Activated CD4-positive, alpha-beta T cell treated with anti-CD3 and anti-CD28 coated beads, Interleukin-2, amount 50 U/mL, for 1 hour (primary cell): ENCODE data around the gene MUC12.
"Not testable (repeated sequence)": the region's sequence is repeated elsewhere in the genome, so short reads cannot be mapped to it uniquely, and the experiment has no call there.

Experiments
- DNase-seq: peaks from one replicate; pipeline ENCODE4 v3.0.0-alpha.2; 2020

Gene MUC12, protein sequence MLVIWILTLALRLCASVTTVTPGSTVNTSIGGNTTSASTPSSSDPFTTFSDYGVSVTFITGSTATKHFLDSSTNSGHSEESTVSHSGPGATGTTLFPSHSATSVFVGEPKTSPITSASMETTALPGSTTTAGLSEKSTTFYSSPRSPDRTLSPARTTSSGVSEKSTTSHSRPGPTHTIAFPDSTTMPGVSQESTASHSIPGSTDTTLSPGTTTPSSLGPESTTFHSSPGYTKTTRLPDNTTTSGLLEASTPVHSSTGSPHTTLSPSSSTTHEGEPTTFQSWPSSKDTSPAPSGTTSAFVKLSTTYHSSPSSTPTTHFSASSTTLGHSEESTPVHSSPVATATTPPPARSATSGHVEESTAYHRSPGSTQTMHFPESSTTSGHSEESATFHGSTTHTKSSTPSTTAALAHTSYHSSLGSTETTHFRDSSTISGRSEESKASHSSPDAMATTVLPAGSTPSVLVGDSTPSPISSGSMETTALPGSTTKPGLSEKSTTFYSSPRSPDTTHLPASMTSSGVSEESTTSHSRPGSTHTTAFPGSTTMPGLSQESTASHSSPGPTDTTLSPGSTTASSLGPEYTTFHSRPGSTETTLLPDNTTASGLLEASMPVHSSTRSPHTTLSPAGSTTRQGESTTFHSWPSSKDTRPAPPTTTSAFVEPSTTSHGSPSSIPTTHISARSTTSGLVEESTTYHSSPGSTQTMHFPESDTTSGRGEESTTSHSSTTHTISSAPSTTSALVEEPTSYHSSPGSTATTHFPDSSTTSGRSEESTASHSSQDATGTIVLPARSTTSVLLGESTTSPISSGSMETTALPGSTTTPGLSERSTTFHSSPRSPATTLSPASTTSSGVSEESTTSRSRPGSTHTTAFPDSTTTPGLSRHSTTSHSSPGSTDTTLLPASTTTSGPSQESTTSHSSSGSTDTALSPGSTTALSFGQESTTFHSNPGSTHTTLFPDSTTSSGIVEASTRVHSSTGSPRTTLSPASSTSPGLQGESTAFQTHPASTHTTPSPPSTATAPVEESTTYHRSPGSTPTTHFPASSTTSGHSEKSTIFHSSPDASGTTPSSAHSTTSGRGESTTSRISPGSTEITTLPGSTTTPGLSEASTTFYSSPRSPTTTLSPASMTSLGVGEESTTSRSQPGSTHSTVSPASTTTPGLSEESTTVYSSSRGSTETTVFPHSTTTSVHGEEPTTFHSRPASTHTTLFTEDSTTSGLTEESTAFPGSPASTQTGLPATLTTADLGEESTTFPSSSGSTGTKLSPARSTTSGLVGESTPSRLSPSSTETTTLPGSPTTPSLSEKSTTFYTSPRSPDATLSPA (N-terminal part only)

DNA sequence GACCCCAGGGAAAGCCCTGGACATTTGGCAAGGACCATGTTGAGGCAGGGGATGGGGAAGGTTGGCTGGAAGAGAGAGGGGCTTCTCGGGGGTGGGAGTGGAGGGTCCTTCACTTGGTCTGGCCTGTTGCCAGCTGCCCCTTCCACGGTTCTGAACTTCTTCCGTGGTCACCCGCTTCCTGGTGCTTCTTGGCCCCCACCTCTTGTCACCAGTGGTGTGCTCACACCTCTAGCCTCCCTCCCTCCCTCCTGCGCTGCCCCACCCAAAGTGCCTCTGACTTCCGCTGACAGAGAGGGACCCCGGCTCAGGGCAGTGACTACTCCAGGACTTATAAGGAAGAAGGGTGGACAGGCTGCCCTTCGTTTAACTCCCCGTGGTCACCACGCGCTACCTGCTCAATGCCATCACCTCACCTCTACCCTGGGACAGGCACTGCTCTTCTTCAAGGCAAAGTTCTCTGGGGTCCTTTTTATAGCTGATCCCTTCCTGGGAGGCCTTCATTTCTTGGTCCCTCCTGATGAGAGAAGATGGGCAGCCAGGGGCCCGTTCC lies at the start of gene MUC12:
TSS of gene MUC12 (plus strand) at position 500 of the 550 bp plus-strand sequence. CDS start 58 bp downstream, outside the sequence.
- no peak for DNase-seq

DNA sequence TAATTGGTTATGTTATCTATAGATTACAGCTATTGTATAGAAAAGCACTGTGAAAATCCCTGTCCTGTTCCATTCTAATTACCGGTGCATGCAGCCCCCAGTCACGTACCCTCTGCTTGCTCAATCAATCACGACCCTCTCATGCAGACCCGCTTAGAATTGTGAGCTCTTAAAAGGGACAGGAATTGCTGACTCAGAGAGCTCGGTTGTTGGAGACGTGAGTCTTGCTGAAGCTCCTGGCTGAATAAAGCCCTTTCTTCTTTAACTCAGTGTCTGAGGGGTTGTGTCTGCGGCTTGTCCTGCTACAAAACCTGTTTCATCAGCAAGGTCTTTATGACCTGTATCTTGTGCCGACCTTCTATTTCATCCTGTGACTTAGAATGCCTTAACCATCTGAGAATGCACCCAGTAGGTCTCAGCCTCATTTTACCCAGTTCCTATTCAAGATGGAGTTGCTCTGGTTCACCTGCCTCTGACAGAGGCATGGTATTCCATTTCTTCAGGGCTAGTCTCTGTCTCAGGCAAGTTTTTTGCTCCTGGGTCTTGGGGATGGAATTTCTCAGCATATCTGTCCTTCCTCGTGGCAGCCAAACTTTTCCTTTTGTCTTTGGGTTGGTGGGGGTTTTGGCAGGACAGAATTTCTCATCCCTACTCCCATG lies 49.5 kb upstream of the MUC12 start:
- DNase-seq = not testable (repeated sequence)

DNA sequence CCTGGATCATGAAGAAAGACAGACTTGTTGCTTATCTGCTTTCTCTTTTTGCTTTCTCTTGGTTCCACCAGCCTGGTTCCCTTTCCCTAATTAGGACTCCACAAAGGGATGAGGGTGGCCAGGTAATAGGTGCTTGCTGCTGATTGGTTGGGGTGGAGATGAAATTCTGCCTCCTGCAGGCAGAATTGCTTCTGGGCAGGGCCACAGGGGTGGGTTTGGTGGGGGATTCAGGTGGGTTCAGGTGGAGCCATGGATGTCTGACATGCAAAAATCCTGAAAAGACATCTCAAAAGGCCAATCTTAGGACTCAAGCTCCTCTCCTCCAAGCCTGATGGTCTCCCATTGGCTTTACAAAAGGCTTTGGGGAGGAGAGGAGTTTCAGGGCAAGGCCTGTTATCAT lies 48.3 kb upstream of the MUC12 start:
- no peak for DNase-seq

DNA sequence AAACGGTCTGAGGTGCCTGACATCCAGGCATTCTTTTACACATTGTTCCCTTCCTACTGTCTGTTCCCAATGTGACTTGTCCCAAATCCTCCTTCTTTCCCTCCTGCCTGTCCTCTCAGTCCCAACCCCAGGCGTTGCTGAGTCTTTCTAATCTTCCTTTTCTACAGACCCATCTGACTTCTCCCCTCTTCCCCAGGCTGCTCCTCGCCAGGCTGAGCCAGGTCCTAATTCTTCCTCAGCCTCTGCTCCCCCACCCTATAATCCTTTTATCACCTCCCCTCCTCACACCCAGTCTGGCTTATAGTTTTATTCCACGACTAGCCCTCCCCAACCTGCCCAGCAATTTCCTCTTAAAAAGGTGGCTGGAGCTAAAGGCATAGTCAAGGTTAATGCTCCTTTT lies 45.7 kb upstream of the MUC12 start:
- DNase-seq = not testable (repeated sequence)

DNA sequence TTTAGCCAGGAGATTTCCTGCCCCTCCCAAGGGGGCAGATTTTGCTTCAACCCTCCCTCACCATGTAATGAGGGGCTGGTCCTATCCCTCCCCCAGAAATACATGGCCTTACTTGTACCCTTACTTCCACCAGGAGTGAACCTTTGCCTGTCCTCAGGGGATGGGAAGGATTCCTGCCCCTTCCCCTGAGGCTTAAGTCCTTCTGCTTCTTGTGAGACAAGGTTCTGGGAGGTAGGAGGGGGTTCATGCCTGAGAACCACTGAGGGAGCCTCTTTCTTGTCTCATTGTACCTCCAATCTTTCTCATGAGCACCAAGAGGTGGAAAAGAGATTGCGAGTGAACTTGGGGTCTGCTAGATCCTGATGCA lies 39.6 kb upstream of the MUC12 start:
- DNase-seq = no peak

DNA sequence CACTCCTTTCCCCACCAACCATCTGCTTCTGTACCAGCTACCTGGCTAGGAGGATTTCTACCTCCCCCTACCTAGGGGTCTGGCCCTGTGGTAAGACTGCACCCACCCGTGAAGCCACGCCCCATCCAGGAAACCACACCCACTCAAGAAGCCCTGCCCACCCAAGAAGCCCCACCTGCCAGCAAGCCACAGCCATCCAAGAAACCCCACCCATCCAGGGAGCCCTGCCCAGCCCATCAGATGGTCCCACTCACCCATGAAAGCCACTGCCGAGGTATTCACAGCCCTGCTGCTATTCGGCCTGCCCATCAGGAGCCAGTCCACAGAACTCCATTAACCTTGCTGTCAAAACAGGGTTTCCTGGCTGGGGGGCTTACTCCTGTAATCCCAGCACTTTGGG lies 35.6 kb upstream of the MUC12 start:
- DNase-seq = no peak

DNA sequence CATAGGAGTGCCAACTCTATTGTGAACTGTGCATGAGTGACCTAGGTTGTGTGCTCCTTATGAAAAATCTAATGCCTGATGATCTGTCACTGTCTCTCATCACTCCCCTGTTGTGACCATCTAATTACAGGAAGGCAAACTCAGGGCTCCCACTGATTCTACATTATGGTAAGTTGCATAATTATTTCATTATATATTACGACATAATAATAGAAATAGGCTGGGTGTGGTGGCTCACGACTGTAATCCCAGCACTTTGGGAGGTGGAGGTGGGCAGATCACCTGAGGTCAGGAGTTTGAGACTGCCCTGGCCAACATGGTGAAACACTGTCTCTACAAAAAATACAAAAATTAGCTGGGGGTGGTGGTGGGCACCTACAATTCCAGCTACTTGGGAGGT lies 34.0 kb upstream of the MUC12 start:
- DNase-seq = not testable (repeated sequence)

DNA sequence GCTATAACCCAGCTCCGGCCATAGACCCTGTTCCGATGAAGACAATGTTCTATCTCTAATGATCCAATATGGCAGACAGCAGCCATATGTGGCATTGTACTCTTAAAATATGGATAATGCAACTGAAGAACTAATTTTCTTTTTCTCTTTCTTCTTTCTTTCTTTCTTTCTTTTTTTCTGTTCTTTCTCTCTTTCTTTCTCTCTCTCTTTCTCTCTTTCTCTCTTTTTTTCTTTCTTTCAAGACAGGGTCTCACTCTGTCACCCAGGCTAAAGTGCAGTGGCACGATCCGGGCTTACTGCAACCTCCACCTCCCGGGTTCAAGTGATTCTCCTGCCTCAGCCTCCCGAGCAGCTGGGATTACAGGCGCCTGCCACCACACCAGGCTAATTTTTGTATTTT lies 33.2 kb upstream of the MUC12 start:
- DNase-seq = not testable (repeated sequence)

DNA sequence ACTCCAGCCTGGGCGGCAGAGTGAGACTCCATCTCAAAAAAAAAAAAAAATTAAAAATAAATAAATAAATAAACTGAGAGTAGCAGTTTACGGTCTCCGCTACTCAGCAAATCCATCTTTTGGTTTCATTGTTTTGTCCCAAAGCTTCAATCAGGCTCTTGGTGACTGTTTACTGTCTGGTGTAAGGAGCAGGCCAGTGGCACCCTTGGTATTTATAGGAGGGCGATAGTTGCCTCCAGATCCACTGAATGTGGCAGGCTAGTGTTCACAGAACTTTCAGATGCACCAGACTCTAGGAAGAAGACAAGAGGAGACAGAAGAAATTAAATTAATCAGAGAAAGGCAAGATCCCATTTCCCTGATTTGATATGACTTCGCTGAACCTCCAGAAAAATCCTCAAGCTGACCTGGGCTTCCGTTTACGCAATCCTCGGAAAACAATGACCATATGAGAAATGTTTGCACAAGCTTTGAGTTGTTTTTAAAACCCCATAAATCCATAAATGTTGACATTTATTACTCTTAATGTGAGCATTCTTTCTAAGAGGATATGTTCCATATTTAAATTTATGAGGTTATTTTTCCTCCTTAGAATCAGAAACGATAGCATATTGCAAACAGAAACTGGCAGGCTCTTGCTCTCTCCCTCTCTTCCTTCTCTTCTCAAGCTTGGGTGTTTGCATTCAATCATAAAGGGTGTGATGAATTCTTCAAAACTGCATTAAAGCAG lies 27.2 kb upstream of the MUC12 start:
- no peak for DNase-seq

DNA sequence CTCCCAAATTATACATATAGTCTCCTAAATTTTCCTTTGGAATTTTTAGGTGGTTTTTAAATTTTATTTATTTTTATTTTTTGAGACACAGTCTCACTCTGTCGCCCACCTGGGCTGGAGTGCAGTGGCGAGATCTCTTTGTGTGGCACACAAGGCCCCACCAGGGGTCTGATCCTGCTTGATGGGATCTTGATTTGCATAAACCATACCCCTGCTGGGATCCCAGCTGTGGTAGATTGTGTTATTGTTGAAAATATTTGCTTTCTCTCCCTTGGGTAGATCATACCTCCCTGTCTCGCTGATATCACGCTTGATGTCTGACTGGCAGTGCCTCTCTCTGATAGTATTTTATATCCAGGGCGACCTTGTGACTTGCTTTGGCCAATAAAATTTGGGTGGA lies 25.7 kb upstream of the MUC12 start:
- no peak for DNase-seq

DNA sequence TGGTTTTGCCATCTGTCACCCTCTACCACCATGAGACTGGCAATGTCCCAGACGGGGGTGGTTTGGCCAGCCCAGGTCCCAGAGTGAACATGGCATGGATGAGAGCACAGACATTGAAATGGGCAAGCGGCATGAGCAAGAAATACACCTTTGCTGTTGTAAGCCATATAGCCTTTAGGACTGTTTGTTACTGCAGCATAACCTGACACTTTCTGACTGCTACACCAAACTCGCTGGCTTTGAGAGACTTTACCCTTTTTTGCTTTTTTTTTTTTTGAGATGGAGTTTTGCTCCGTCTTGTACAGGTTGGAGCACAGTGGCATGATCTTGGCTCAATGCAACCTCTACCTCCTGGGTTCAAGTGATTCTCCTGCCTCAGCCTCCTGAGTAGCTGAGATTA lies 25.2 kb upstream of the MUC12 start:
- no peak for DNase-seq

DNA sequence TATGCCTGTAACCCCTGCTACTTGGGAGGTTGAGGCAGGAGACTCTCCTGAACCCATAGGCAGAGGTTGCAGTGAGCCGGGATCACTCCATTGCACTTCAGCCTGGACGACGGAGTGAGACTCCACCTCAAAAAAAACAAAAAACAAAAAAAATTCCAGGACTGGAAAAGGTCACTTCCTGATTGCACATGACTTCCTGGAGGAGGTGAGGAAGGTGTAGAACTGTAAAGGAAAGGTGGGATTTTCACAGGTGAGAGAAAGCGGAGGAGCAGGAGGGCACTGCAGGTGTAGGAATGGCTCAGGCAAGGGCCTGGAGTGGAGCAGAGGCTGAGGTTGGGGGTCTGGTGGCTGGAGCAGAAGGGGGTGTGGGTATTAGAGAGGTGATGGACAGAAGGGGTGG lies 23.3 kb upstream of the MUC12 start:
- no peak for DNase-seq

DNA sequence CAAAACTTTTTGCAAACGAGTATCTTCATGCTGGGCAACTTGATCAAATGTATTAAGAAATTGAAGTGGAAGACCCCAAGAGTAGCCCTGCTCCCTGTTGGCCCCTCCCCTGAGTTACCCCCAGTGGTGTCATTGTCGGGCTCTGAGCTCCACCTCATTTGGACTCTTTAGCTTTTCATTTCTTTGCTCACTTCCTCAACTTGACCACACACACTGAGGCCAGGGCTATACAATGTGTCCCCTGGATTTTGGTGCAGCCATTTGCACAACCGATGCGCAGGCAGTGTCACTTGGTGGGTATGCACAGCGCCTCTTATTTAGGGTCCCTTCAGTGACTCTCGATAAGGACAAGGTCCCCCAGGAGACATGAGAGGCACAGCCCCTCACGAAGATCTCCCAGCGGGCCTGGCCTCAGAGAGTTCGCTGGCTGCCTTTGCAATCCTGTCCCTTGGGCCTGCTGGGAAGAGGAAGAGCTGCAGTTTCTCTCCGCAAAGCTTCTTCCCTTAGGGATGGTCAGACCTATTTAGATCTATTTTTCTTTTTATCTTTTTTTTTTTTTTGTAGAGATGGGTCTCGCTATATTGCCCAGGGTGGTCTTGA lies 22.5 kb upstream of the MUC12 start:
- DNase-seq = no peak

DNA sequence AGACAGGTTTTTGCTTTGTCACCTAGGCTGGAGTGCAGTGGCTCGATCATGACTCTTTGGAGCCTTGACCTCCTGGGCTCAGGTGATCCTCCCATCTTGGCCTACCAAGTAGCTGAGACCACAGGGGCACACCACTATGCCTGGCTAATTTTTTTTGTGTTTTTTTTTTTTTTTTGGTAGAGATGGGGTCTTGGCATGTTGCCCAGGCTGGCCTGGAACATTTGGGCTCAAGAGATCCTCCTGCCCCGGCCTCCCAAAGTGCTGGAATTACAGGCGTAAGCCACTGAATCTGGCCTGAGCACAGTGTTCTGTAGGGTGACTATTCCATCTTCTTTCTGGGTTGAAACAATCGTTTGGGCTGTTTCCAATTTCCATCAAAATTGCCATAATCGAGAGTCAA lies 21.6 kb upstream of the MUC12 start:
- DNase-seq = no peak

DNA sequence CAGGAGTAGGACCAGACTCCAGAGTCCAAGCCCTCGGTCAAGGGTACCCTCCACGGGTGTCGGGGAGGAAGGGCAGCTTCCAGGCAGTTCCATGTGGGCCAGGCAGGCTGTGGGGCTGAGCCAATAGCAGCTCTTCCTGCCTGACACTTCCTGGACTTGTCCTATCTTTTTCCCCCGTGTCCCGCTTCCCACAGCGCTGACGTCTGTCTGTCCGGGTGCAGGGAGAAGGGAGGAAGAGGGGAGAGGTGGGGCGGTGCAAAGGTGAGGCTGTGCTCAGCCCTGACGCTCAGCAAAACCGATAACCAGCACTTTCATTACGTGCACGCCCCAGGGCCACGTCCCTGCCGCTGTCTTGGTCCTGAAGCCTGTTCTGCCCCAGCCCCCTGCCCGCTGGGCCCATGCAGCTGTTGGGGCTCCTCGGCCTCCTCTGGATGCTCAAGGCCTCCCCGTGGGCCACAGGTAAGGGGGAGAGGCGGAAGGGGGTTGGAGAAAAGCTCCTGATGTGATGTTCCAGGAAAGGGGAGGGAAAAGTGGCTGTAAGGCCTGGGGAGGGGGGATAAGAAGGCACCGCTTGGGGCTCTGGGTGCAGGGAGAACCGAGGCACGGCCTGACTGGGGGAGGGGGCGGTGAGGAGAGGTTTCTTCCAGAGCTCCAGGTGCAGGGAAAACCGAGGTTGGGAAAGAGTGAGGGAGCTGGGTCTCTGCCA lies 20.0 kb upstream of the MUC12 start, which contains the start of gene MUC3A:
TSS of gene MUC3A (plus strand) at position 308 of the 706 bp plus-strand sequence. CDS start at position 399, 91 bp downstream.
- no peak for DNase-seq

DNA sequence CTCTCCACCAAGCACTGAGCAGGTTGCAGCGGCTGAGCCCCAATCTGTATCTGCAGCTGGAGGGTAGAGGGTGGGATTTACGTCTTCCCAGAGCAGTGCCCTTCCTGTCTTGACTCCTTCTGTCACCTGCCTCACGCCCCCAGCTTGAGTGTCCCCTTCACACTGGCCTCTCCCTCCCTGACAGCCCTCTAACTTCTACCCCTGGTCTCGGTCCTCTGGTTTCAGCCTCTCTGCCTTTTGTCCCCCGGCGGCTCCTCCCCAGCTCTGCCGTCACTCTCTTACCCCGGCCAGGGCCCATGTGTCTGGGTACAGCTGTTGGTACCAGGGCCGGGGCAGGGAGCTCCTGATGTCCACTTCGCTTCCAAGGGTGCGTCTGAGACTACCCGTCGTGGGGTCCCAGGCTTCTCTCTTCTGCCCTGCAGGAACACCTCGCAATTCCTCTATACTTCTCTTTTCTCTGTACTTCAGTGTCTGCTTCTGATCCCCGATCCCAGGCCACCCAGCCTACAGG lies 19.4 kb upstream of the MUC12 start:
- no peak for DNase-seq

DNA sequence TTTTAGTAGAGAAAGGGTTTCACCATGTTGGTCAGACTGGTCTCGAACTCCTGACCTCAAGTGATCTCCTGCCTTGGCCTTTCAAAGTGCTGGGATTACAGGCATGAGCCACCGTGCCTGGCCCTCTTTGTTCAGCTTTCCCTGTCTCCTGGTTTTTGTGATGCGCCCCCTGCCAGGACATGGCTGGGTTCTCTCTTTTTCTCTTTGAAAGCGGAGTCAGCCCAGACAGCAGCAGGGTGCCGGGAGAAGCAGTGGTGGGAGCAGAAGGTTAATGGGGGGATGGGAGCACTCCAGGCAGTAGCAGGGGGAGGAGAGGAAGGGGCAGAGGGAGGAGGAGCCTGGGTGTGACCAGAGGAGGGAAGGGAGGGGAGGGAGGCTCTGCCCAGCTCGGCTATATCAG lies 18.2 kb upstream of the MUC12 start:
- no peak for DNase-seq

DNA sequence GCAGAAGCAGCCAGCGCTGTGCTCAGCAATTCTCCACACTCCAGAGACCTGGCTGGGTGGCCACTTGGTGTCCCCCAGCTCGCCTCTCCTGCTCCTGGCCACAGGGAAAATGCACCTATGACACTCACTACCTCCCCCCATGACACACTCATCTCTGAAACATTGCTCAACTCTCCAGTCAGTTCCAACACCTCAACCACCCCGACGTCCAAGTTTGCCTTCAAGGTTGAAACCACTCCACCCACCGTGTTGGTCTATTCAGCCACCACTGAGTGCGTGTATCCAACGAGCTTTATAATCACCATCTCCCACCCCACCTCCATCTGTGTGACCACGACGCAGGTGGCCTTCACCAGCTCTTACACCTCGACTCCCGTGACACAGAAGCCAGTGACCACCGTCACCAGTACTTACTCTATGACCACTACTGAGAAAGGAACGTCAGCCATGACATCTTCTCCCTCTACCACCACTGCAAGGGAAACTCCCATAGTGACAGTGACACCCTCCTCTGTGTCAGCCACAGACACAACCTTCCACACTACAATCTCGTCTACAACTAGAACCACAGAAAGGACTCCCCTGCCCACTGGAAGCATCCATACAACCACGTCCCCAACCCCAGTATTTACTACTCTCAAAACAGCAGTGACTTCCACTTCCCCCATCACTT lies 17.3 kb upstream of the MUC12 start:
- DNase-seq = no peak

DNA sequence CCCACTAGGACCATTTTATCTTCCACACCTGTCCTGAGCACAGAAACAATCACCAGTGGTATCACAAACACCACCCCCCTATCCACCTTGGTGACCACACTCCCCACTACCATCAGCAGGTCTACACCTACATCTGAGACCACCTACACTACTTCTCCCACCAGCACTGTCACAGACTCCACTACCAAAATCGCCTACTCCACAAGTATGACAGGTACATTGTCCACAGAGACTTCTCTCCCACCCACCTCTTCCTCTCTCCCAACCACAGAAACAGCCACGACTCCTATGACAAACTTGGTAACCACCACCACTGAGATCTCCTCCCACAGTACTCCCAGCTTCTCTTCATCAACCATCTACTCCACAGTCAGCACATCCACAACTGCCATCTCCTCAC lies 16.7 kb upstream of the MUC12 start:
- DNase-seq = no peak
